ENCODE measurements around the gene AGBL4.

- TF ChIP-seq CTCF (IDR thresholded peaks at IDR 0.05) = no peak
- TF ChIP-seq POLR2A (IDR thresholded peaks at IDR 0.05) = no peak
- no peak for TF ChIP-seq POLR2AphosphoS5 (IDR thresholded peaks at IDR 0.05)
- no peak for TF ChIP-seq EP300 (IDR thresholded peaks at IDR 0.05)
These were observed 971.7 kb downstream of the AGBL4 start for GRCh38 chr1:49052102-49052501.
